Fibroblast of the aortic adventitia (primary cell): ENCODE data around the gene UCP3. TPM values are rescaled to one million over a fixed set of nuclear protein-coding genes. Genes with fewer than 3 reads are reported as not detected.
A peak's percentile ranks its signal among the peaks of the same experiment; 100 is the strongest.

ENCODE experiments used
- DNase-seq: peaks from one replicate; pipeline ENCODE4 v3.0.0-alpha.2; 2010; ENCODE audit warnings: low read depth
- H3K4me3 ChIP-seq: 2 replicates; pipeline ENCODE4 v1.5.1; 2011; ENCODE audit warnings: low read depth, mild to moderate bottlenecking, control low read depth, low read length, moderate library complexity
- CTCF ChIP-seq: IDR thresholded peaks from 2 replicates; pipeline ENCODE4 v1.5.1; 2011; ENCODE audit warnings: mild to moderate bottlenecking, low read length, control low read depth, inconsistent platforms; ENCODE audit not compliant: insufficient read depth
- total RNA-seq: library from RNA; depleted of rRNA; stranded (reverse); fragments of >200 nt; gene quantifications from 2 replicates; pipeline ENCODE4 v1.2.3, GENCODE V29; 2012; ENCODE audit warnings: low replicate concordance

Gene UCP3
- total RNA-seq, 1 donor = 0.54 TPM

- no peak for TF ChIP-seq CTCF
- peak; percentile 88 for DNase-seq
- no peak overlapping the region for H3K4me3 ChIP-seq
Observed at GRCh38 chr11:74024261-74025029, 15.6 kb upstream of the UCP3 start.

DNA sequence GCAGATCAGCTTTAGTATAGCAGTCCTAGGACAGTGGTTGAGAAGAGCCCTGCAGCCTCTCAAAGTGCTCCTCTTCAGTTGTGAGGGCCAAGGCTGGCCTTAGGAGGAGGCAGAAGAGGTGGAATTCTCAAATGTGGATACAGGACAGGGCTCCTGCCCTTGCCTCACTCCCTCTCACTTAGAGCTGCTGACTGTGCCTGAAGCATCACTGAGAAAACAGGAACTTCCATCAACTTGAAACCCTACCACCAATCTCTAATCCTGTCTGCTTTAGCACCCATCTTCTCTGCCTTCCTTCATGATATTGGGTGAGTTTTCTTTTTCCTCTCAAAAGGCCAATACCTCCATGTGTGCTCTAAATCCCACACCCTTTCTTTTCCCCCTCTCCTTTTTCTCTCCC lies 14.4 kb upstream of the UCP3 start:
- H3K4me3 ChIP-seq = no peak overlapping the region
- DNase-seq = no peak
- no peak for TF ChIP-seq CTCF

GRCh38 chr11:74022546-74022945 lies 13.7 kb upstream of the UCP3 start:
- DNase-seq = no peak
- H3K4me3 ChIP-seq = no peak overlapping the region
- no peak for TF ChIP-seq CTCF

GRCh38 chr11:74021998-74022397 lies 13.1 kb upstream of the UCP3 start:
- DNase-seq = no peak
- TF ChIP-seq CTCF = no peak
- H3K4me3 ChIP-seq = no peak overlapping the region

GRCh38 chr11:74020539-74020938 lies 11.7 kb upstream of the UCP3 start:
- H3K4me3 ChIP-seq = no peak overlapping the region
- no peak for TF ChIP-seq CTCF
- no peak for DNase-seq

DNA sequence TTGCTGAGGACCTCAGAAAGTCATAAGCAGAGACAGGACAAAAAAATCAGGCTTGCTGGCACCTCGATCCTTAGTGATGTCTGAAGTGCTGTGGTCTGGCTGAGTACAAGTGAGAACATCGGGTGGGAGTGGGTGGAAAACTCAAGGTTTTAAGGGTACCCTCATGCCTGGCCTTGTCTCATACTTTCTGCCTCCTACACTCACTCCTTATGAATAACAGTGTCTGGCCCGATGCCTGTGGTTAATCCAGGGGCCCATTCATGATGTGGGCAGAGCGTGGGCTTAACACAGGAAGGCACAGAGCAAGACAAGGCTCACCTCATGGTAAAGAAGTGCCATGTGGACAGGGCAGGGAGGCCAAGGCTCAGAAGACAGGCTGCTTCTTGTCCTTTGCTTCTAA lies 11.0 kb upstream of the UCP3 start:
- DNase-seq = no peak
- no peak for TF ChIP-seq CTCF
- no peak overlapping the region for H3K4me3 ChIP-seq
